Prostate gland (tissue), 2 donors: Measurements from ENCODE around the gene CTSW. TPM values are rescaled to one million over a fixed set of nuclear protein-coding genes. Genes with fewer than 3 reads are reported as not detected.

Source experiments
- DNase-seq: peaks from one replicate; pipeline ENCODE4 v3.0.0-alpha.2; 2019; ENCODE audit warnings: low spot score
- H3K27ac ChIP-seq, 2 donors: fragments of 200-600 bp; sonication (generic); 2 replicates each; pipeline ENCODE4 v1.5.1; 2017 to 2019
- H3K27me3 ChIP-seq: fragments of 200-600 bp; sonication (generic); replicated peaks from 2 replicates; pipeline ENCODE4 v1.5.1; 2019; ENCODE audit not compliant: insufficient read depth
- H3K36me3 ChIP-seq, 2 donors: fragments of 200-600 bp; sonication (generic); 1 replicate in 1 of 2; 2 replicates in 1 of 2; pipeline versions ENCODE4 v1.5.1 to v1.8.1; 2017 to 2019
- H3K4me1 ChIP-seq: fragments of 200-600 bp; sonication (generic); replicated peaks from 2 replicates; pipeline ENCODE4 v1.5.1; 2019
- H3K4me3 ChIP-seq, 2 donors: fragments of 200-600 bp; sonication (generic); 2 replicates each; pipeline ENCODE4 v1.5.1; 2017 to 2019
- H3K9me3 ChIP-seq: fragments of 200-600 bp; sonication (generic); 2 replicates; pipeline ENCODE4 v1.5.1; 2017
- CTCF ChIP-seq, 4 experiments: fragments of 200-600 bp in 2 of 4; fragments of 450-650 bp in 2 of 4; sonication (generic) in 2 of 4; IDR thresholded peaks; 1 replicate in 3 of 4; 2 replicates in 1 of 4; pipeline ENCODE4 v1.5.1; 2016 to 2019; ENCODE audit warnings: antibody characterized with exemption in 4 of 4, mild to moderate bottlenecking in 2 of 4, moderate library complexity in 2 of 4
- POLR2A ChIP-seq: fragments of 450-650 bp; IDR thresholded peaks from one replicate; pipeline ENCODE4 v1.6.1; 2016; ENCODE audit warnings: antibody characterized with exemption, mild to moderate bottlenecking
- POLR2AphosphoS5 ChIP-seq: sonication (generic); formaldehyde crosslinking; IDR thresholded peaks from one replicate; pipeline ENCODE4 v1.6.1; 2017; ENCODE audit warnings: antibody characterized with exemption
- WGBS: methylation state at CpG from one replicate; pipeline ENCODE4 v1.1.5; 2018; 5-methylcytosine and 5-hydroxymethylcytosine counted together
- intact Hi-C: fragments of 100-400 bp; cut with DNase I; formaldehyde crosslinking; loops from one replicate; pipeline ENCODE4 v1.14.2; 2022
- total RNA-seq, 2 donors: library from RNA; depleted of rRNA; stranded (reverse); fragments of >200 nt; gene quantifications; one replicate each; pipeline ENCODE4 v1.1.0, GENCODE V29; 2016

Gene CTSW
- total RNA-seq, 2 donors from 2014 or later: 1.3 to 1.8 TPM

DNA sequence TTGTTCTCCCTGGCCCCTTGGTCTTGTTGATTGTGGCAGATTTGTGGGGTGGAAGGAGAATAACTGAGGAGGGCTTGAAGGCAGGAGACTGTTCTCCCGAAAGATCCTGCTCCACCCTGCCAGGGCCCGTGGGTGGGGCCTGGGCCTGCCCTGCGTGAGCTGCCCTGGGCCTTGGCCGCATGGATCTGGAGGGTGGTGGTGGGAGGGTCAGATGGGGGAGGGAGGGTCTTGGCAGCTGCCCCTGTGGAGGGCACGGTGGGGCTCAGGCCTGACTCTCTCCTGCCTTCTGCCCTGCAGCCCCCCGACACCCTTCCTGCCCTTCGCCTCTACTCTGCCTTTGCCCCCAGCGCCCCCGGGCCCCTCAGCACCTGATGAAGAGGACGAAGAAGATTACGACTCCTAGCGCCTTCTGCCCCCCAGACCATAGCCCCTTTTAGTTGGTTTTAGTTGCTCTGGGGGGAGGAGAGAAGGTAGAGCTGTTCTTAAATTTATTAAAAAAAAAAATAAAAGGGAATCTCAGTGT, 41.5 kb downstream of the CTSW start:
- 84% methylated on average over 12 of the region's 12 CpGs for WGBS
- H3K4me1 ChIP-seq: peaks cover 24% of the 10 kb centered on the region
- TF ChIP-seq POLR2AphosphoS5 (no peak), CTCF (IDR thresholded peaks at IDR 0.05) (no peak), POLR2A (no peak)
- no peaks in the 10 kb centered on the region for H3K27me3 ChIP-seq
- DNase-seq: no peak
- no peaks in the 10 kb centered on the region for H3K36me3 ChIP-seq
- no peaks in the 10 kb centered on the region for H3K9me3 ChIP-seq
- H3K27ac ChIP-seq: no peak overlapping the region
- H3K4me3 ChIP-seq: peak overlapping the region in 1 of 2 donors; percentile 98
- intact Hi-C loops: no loop called here

DNA sequence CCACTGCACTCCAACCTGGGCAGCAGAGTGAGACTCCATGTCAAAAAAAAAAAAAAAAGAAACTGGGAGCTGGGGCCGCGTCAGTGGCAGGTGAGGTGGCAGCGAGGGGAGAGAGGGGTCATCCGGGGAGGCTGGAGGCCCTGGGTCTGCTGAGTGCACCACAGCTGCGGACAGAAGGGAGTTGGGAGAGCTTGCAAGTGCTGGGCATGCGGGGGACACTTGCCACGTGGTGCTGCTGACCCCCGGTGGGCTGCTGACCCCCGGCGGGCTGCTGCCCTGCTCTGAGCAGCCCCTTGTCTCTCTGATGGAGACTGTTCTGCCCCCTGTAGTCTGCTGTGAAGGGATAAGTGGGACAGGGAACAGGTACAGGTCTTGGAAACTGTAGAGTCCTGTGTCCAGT, 42.2 kb downstream of the CTSW start:
- Histone ChIP-seq H3K36me3 (no peaks in the 10 kb centered on the region), H3K27me3 (no peaks in the 10 kb centered on the region), H3K4me3 (no peak overlapping the region), H3K9me3 (no peaks in the 10 kb centered on the region), H3K27ac (no peak overlapping the region), H3K4me1 (peaks cover 22% of the 10 kb centered on the region)
- TF ChIP-seq POLR2A (no peak), POLR2AphosphoS5 (no peak), CTCF (IDR thresholded peaks at IDR 0.05) (no peak)
- WGBS: 90% methylated on average over 10 of the region's 10 CpGs
- intact Hi-C loops: no loop called here
- no peak for DNase-seq

GRCh38 chr11:65922565-65922964, 42.9 kb downstream of the CTSW start:
- no peak for TF ChIP-seq POLR2A
- TF ChIP-seq CTCF (IDR thresholded peaks at IDR 0.05): no peak
- no peak for TF ChIP-seq POLR2AphosphoS5
- no peak overlapping the region for H3K27ac ChIP-seq
- no peak overlapping the region for H3K4me3 ChIP-seq
- H3K36me3 ChIP-seq: no peaks in the 10 kb centered on the region
- no peaks in the 10 kb centered on the region for H3K9me3 ChIP-seq
- H3K4me1 ChIP-seq: peaks cover 15% of the 10 kb centered on the region
- WGBS: 89% methylated on average over 3 of the region's 3 CpGs
- no peak for DNase-seq
- intact Hi-C loops: no loop called here
- no peaks in the 10 kb centered on the region for H3K27me3 ChIP-seq

- Histone ChIP-seq H3K36me3 (no peaks in the 10 kb centered on the region), H3K4me3 (no peak overlapping the region), H3K27ac (no peak overlapping the region), H3K27me3 (no peaks in the 10 kb centered on the region), H3K4me1 (peaks cover 8% of the 10 kb centered on the region), H3K9me3 (no peaks in the 10 kb centered on the region)
- no peak for TF ChIP-seq CTCF (IDR thresholded peaks at IDR 0.05)
- TF ChIP-seq POLR2AphosphoS5: no peak
- no peak for TF ChIP-seq POLR2A
- no peak for DNase-seq
- intact Hi-C loops: no loop called here
- 37% methylated on average over 2 of the region's 2 CpGs for WGBS
These were observed 45.8 kb downstream of the CTSW start for GRCh38 chr11:65925397-65925796.

DNA sequence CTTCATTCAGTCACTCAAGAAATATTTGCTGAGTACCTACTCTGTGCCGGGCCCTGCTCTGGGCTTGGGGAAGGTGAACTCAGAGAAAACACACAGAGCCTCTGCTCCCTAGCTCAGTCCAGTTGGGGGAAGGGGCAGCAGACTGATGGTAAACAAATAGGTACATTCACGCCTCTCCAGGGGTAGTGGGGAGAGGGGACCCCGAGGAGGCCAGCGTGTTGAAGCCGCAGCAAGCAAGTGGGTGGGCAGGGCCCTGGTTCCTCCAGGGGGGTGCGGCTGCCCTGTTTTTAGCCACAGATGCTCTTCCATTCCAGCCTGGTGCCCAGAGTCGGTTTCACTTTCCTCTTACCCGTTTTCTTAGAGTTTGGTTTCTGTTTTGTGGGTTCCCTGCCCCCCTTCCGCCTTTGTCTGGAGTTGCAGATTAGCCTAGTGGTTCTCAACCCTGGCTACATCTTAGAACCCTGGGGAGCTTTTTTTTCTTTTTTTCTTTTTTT, 48.3 kb downstream of the CTSW start:
- 52% methylated on average over 9 of the region's 9 CpGs for WGBS
- Histone ChIP-seq H3K27me3 (no peaks in the 10 kb centered on the region), H3K4me3 (no peak overlapping the region), H3K36me3 (no peaks in the 10 kb centered on the region), H3K27ac (no peak overlapping the region), H3K9me3 (no peaks in the 10 kb centered on the region), H3K4me1 (no peaks in the 10 kb centered on the region)
- DNase-seq: no peak
- TF ChIP-seq POLR2AphosphoS5: no peak
- intact Hi-C loops: no loop called here
